Rectal smooth muscle tissue (tissue), 1 donor: ENCODE data around the gene BMP7.

Experiments used
- H3K27ac ChIP-seq: one replicate; pipeline ENCODE4 v1.7.0; 2013; ENCODE audit warnings: low read depth, low read length, inconsistent platforms
- H3K27me3 ChIP-seq: one replicate; pipeline ENCODE4 v1.7.0; 2013; ENCODE audit warnings: low read length; ENCODE audit not compliant: control insufficient read depth, insufficient read depth
- H3K36me3 ChIP-seq: one replicate; pipeline ENCODE4 v1.7.0; 2013; ENCODE audit warnings: low read length; ENCODE audit not compliant: control insufficient read depth, insufficient read depth
- H3K4me1 ChIP-seq: one replicate; pipeline ENCODE4 v1.7.0; 2013; ENCODE audit warnings: low read length; ENCODE audit not compliant: control insufficient read depth, insufficient read depth
- H3K4me3 ChIP-seq: one replicate; pipeline ENCODE4 v1.7.0; 2013; ENCODE audit warnings: low read length
- H3K9ac ChIP-seq: one replicate; pipeline ENCODE4 v1.7.0; 2013; ENCODE audit warnings: low read length

The BMP7 gene

GRCh38 chr20:57143173-57143572 lies 123.3 kb downstream of the BMP7 start:
- H3K27me3 ChIP-seq, result no peaks in the 10 kb centered on the region
- H3K36me3 ChIP-seq, result no peaks in the 10 kb centered on the region
- peaks cover 5% of the 10 kb centered on the region for H3K4me1 ChIP-seq
- H3K9ac ChIP-seq, result no peak overlapping the region
- H3K27ac ChIP-seq, result no peak overlapping the region
- H3K4me3 ChIP-seq, result no peak overlapping the region

GRCh38 chr20:57142667-57143066 lies 123.8 kb downstream of the BMP7 start:
- H3K9ac ChIP-seq, result no peak overlapping the region
- H3K4me1 ChIP-seq, result peaks cover under 1% of the 10 kb centered on the region
- no peaks in the 10 kb centered on the region for H3K27me3 ChIP-seq
- no peak overlapping the region for H3K27ac ChIP-seq
- no peak overlapping the region for H3K4me3 ChIP-seq
- H3K36me3 ChIP-seq, result no peaks in the 10 kb centered on the region

DNA sequence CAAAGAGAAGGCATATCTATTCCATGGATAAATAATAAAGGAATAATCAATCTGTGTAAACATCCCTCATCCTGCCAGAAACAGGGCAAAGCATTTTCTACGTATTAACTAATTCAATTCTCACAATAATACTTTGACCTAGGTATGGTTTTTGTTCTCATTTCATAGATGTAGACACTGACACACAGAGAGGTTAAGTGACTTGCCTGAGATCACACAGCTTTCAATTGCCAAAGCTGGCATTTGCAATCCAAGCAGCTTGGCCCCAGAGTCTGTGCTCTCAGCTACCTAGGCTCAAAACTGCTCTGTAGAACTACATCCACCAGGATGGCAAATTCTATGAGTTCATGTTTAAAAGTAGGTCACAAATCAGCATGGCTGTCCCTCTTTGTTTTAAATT lies 124.9 kb downstream of the BMP7 start:
- H3K9ac ChIP-seq, result no peak overlapping the region
- no peak overlapping the region for H3K27ac ChIP-seq
- no peak overlapping the region for H3K4me3 ChIP-seq
- no peaks in the 10 kb centered on the region for H3K36me3 ChIP-seq
- H3K4me1 ChIP-seq, result no peaks in the 10 kb centered on the region
- H3K27me3 ChIP-seq, result no peaks in the 10 kb centered on the region

GRCh38 chr20:57140416-57140965 lies 126.0 kb downstream of the BMP7 start:
- Histone ChIP-seq H3K27me3 (no peaks in the 10 kb centered on the region), H3K27ac (no peak overlapping the region), H3K4me3 (no peak overlapping the region), H3K4me1 (no peaks in the 10 kb centered on the region), H3K9ac (no peak overlapping the region), H3K36me3 (no peaks in the 10 kb centered on the region)

DNA sequence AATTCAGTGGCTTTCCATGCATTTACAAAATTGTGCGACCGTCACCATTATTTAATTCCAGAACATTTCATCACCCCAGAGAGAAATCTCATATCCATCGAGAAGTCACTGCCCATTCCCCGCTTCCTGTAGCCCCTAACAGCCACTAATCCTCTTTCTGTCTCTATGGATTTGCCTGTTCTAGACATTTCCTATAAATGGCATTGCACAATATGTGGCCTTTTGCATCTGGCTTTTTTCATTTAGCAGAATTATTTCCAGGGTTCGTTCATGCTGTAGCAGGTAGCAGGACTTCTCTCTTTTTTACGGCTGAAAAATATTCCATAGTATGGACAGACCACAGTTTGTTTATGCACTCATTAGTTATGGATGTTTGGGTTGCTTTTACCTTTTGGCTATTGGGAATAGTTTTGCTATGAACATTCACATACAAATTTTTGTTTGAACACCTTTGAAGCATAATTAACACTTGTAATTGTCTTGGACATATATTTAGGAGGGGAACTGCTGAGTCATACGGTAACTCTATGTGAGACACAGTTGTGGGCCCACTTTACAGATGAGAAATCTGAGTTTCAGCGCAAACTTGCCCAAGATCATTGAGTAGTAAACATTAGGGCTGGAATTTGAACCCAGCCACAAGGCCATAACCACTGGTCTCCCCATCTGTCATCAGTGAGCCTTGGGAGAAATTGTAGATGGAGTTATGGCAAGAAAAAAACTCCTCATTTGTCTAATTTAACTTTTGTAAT lies 126.9 kb downstream of the BMP7 start:
- Histone ChIP-seq H3K4me3 (no peak overlapping the region), H3K4me1 (no peaks in the 10 kb centered on the region), H3K27me3 (no peaks in the 10 kb centered on the region), H3K9ac (no peak overlapping the region), H3K27ac (no peak overlapping the region), H3K36me3 (no peaks in the 10 kb centered on the region)

- Histone ChIP-seq H3K4me1 (no peaks in the 10 kb centered on the region), H3K4me3 (no peak overlapping the region)
Measured at GRCh38 chr20:57138198-57138995, 128.0 kb downstream of the BMP7 start.

GRCh38 chr20:57137676-57138075 lies 128.8 kb downstream of the BMP7 start:
- no peak overlapping the region for H3K9ac ChIP-seq
- no peaks in the 10 kb centered on the region for H3K36me3 ChIP-seq
- no peak overlapping the region for H3K27ac ChIP-seq
- H3K27me3 ChIP-seq, result no peaks in the 10 kb centered on the region
- no peaks in the 10 kb centered on the region for H3K4me1 ChIP-seq
- H3K4me3 ChIP-seq, result no peak overlapping the region

More at GRCh38 chr20:57138198-57138995, 128.0 kb downstream of the BMP7 start:
- Histone ChIP-seq H3K36me3 (no peaks in the 10 kb centered on the region), H3K27ac (no peak overlapping the region), H3K27me3 (no peaks in the 10 kb centered on the region), H3K9ac (no peak overlapping the region)

DNA sequence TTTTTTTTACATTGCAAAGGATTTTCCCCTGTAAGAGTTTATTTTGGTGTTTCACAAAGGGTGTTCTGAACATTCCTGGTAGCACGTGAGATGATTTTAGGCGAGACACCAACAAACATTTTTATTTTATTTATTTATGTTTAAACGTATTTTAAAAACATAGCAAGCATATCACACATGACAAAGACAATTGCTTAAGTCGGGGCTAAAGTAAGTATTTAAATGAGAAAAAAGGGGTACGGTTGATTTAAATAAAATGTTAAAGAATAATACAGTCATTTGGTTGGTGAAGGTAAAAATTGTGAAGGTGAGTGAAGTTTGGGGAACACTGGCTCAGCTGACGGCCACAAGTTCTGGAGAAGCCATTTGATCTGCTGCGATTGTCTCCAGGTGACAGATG lies 129.7 kb downstream of the BMP7 start:
- H3K27ac ChIP-seq, result no peak overlapping the region
- H3K36me3 ChIP-seq, result no peaks in the 10 kb centered on the region
- no peak overlapping the region for H3K4me3 ChIP-seq
- no peaks in the 10 kb centered on the region for H3K4me1 ChIP-seq
- H3K9ac ChIP-seq, result no peak overlapping the region
- no peaks in the 10 kb centered on the region for H3K27me3 ChIP-seq

GRCh38 chr20:57135875-57136274 lies 130.6 kb downstream of the BMP7 start:
- Histone ChIP-seq H3K4me3 (no peak overlapping the region), H3K27me3 (no peaks in the 10 kb centered on the region), H3K9ac (no peak overlapping the region), H3K4me1 (no peaks in the 10 kb centered on the region), H3K27ac (no peak overlapping the region), H3K36me3 (no peaks in the 10 kb centered on the region)

DNA sequence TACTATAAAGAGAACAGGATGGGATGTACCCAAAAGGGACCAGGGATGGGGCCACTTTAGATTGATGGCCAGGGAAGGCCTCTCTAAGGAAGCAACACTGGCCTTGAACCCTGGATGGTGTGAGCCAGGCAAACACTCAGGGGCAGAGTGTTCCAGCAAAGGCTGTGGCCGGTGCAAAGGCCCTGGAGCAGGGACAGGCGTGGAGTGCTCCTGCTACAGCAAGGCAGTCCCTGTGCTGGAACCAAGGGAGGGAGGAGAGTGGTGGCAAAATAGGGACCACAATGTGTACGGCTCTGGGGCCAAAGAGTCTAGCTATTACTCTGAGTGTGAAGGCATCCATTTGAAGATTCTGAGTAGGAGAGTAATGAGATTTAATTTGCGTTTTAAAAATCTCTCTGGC lies 131.6 kb downstream of the BMP7 start:
- H3K36me3 ChIP-seq, result no peaks in the 10 kb centered on the region
- no peak overlapping the region for H3K4me3 ChIP-seq
- H3K27ac ChIP-seq, result no peak overlapping the region
- no peaks in the 10 kb centered on the region for H3K4me1 ChIP-seq
- no peak overlapping the region for H3K9ac ChIP-seq
- H3K27me3 ChIP-seq, result no peaks in the 10 kb centered on the region

DNA sequence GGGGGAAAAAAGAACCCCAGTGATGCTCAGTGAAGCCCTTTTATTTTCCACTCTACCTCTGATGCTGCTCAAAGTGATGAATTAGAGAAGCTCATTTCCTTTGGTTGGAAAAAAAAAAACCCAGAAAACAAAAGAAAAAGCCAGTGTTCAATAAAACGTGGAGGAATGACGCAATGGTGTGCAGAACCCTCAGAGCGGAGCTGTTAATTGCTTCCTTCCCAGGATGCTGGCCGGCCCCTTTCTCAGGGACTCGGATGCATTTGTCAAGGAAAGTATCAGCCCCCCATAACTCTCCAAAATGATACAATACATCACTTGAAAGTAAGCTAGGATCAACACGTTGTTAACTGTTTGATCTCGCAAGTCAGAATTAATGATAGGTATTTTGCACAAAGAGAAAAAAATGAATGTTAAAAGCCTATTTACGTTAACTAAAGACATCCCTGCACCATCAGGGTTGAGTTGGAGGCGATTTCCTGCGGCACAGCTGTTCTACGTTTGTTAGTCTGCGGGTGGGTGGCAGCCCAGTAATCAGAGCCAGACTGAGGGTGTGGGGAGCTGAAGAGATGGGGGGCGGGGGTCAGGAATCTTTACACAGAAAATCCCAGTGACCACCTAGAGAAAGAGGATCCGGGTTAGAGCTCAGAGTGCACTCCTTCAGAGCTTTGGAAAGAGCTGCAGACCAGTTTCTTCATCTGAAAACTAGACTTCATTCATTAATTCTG lies 132.4 kb downstream of the BMP7 start:
- no peak overlapping the region for H3K27ac ChIP-seq
- H3K36me3 ChIP-seq, result no peaks in the 10 kb centered on the region
- no peak overlapping the region for H3K9ac ChIP-seq
- no peaks in the 10 kb centered on the region for H3K27me3 ChIP-seq
- no peak overlapping the region for H3K4me3 ChIP-seq
- H3K4me1 ChIP-seq, result no peaks in the 10 kb centered on the region
